Central memory CD8-positive, alpha-beta T cell (primary cell): ENCODE results near the gene RCOR1.

Experiments
- ATAC-seq: fragments of 150-1000 bp; cut with Tn5 transposase; replicated peaks from 2 replicates; pipeline ENCODE4 v1.10.0; 2022; ENCODE audit warnings: mild to moderate bottlenecking, moderate FRiP score, moderate number of reproducible peaks; ENCODE audit not compliant: poor library complexity, severe bottlenecking; ENCODE audit errors: extremely low read depth
- DNase-seq, 2 donors: peaks; one replicate each; pipeline ENCODE4 v3.0.0; 2021; ENCODE audit warnings: low spot score in 2 of 2
- H3K27ac Mint-ChIP-seq: one replicate; pipeline ENCODE4 v1.8.0; 2022; ENCODE audit warnings: low read depth, mild to moderate bottlenecking, moderate library complexity, mixed read lengths
- H3K27me3 Mint-ChIP-seq: one replicate; pipeline ENCODE4 v1.8.0; 2022; ENCODE audit warnings: mixed read lengths
- H3K36me3 Mint-ChIP-seq: one replicate; pipeline ENCODE4 v1.8.0; 2022; ENCODE audit warnings: mild to moderate bottlenecking, moderate library complexity, mixed read lengths; ENCODE audit not compliant: insufficient read depth
- H3K4me1 Mint-ChIP-seq: one replicate; pipeline ENCODE4 v1.8.0; 2022; ENCODE audit warnings: mixed read lengths
- H3K4me3 Mint-ChIP-seq: one replicate; pipeline ENCODE4 v1.8.0; 2022; ENCODE audit warnings: mild to moderate bottlenecking, moderate library complexity, mixed read lengths
- H3K9me3 Mint-ChIP-seq: one replicate; pipeline ENCODE4 v1.8.0; 2022; ENCODE audit warnings: mixed read lengths

Gene RCOR1

GRCh38 chr14:102662636-102663430, 70.4 kb downstream of the RCOR1 start:
- Mint-ChIP-seq H3K27ac (no peak overlapping the region), H3K9me3 (no peaks in the 10 kb centered on the region)

DNA sequence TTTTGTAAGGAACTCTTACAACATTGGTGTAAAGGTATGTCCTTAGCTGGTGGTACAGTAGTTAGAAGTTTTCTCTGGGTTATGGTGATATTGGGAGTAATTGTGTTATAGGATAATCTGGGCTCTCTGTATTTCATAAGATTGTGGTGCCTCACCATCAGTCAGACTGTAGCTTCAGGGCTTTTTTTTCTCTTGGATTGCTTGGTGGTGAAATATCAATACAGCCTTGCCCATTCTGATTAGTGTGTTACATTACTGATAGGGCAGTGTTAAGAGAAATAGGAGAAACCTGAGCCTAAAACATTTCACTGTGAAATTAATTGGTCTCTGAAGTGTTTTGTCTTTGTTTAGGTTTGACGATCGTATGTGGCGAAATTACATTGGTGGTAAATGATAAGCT, 71.0 kb downstream of the RCOR1 start:
- H3K4me1 Mint-ChIP-seq = peaks cover 23% of the 10 kb centered on the region
- no peak overlapping the region for H3K27ac Mint-ChIP-seq
- no peaks in the 10 kb centered on the region for H3K27me3 Mint-ChIP-seq
- no peak for ATAC-seq
- H3K9me3 Mint-ChIP-seq = no peaks in the 10 kb centered on the region
- H3K4me3 Mint-ChIP-seq = no peak overlapping the region
- peaks cover 7% of the 10 kb centered on the region for H3K36me3 Mint-ChIP-seq
- no peak for DNase-seq

More at GRCh38 chr14:102662636-102663430, 70.4 kb downstream of the RCOR1 start:
- peaks cover 2% of the 10 kb centered on the region for H3K36me3 Mint-ChIP-seq
- no peaks in the 10 kb centered on the region for H3K27me3 Mint-ChIP-seq
- ATAC-seq (no peak), DNase-seq (no peak)
- peaks cover 23% of the 10 kb centered on the region for H3K4me1 Mint-ChIP-seq
- no peak overlapping the region for H3K4me3 Mint-ChIP-seq

DNA sequence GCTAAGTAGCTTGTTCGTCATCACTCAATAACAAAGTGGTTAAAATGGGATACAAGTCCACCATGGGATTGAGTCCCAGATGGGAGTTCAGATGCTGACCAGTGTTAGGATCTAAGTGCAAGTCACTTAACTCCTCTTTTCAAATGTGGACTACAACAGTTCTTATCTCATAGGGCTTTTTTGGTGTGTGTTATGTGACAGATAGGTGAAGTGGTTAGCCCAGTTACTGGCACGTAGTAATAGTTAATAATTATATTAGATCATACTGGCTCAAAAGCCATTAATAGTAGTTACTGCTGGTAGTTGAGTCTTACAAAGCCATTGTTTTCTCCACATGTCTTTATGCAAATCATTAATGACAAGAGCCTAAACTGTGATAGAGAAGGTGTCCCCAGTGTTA, 73.2 kb downstream of the RCOR1 start:
- H3K4me1 Mint-ChIP-seq = peaks cover 22% of the 10 kb centered on the region
- ATAC-seq (no peak), DNase-seq (no peak)
- no peak overlapping the region for H3K4me3 Mint-ChIP-seq
- H3K9me3 Mint-ChIP-seq = no peaks in the 10 kb centered on the region
- no peaks in the 10 kb centered on the region for H3K27me3 Mint-ChIP-seq
- H3K27ac Mint-ChIP-seq = no peak overlapping the region
- peaks cover 8% of the 10 kb centered on the region for H3K36me3 Mint-ChIP-seq

DNA sequence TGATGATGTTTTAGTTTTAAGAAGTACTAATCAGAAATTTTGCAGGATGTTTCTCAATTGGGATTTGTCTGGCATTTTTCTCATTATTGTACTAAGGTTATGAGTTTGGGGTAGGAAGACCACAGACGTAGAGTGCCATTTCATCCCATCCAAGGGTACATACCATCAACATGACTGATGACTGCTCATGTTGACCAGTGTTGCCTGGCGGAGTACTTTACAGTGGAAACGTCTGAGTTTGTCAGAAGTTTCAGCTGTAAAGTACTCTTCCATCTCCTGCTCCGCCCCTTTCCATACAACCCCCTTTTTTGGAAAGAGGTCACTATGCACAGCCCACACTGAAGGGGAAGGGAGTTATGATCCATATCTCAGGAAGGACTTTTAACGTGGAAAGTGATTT, 74.2 kb downstream of the RCOR1 start:
- peaks cover 8% of the 10 kb centered on the region for H3K36me3 Mint-ChIP-seq
- no peak overlapping the region for H3K4me3 Mint-ChIP-seq
- DNase-seq (no peak), ATAC-seq (no peak)
- H3K27me3 Mint-ChIP-seq = no peaks in the 10 kb centered on the region
- peaks cover 22% of the 10 kb centered on the region for H3K4me1 Mint-ChIP-seq
- H3K27ac Mint-ChIP-seq = no peak overlapping the region
- no peaks in the 10 kb centered on the region for H3K9me3 Mint-ChIP-seq

GRCh38 chr14:102667703-102668102, 75.3 kb downstream of the RCOR1 start:
- Mint-ChIP-seq H3K36me3 (peaks cover 6% of the 10 kb centered on the region), H3K27me3 (no peaks in the 10 kb centered on the region), H3K4me1 (peaks cover 16% of the 10 kb centered on the region), H3K27ac (no peak overlapping the region), H3K4me3 (no peak overlapping the region), H3K9me3 (no peaks in the 10 kb centered on the region)
- ATAC-seq = no peak
- DNase-seq = no peak

DNA sequence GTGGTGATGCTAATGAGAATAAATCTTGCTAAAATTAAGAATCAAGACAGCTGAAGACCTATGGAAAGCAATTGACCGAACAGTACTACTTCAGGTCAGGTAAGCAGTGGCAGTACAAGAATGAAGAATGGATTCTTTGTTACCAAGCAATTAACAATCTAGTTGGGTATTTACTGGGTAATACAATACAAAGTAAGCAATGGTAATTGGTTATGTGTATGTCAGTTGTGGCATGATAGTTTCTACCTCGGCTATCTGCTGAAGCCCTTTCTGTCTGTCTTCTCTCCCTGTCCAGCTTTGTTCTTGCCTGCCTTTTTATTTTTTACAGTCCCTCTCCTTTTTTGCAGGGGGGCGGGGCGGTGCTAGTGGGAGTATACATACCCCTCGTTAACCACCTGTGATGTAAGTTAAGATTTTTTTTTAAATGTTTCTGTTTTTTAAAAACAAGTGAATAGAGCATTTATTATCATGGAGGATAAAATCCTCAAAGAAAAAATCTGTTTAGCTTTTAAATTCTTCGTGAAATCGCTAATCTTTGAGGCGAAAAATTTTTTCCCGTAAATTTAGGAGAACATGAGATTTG, 75.9 kb downstream of the RCOR1 start:
- no peaks in the 10 kb centered on the region for H3K9me3 Mint-ChIP-seq
- H3K4me1 Mint-ChIP-seq = peaks cover 10% of the 10 kb centered on the region
- H3K27me3 Mint-ChIP-seq = no peaks in the 10 kb centered on the region
- H3K36me3 Mint-ChIP-seq = peaks cover 6% of the 10 kb centered on the region
- no peak for ATAC-seq
- H3K4me3 Mint-ChIP-seq = no peak overlapping the region
- DNase-seq = no peak
- H3K27ac Mint-ChIP-seq = no peak overlapping the region

- no peaks in the 10 kb centered on the region for H3K9me3 Mint-ChIP-seq
- no peaks in the 10 kb centered on the region for H3K27me3 Mint-ChIP-seq
- no peak overlapping the region for H3K4me3 Mint-ChIP-seq
- no peak overlapping the region for H3K27ac Mint-ChIP-seq
- no peak for ATAC-seq
- H3K36me3 Mint-ChIP-seq = peaks cover 6% of the 10 kb centered on the region
- DNase-seq = no peak
- H3K4me1 Mint-ChIP-seq = peaks cover 5% of the 10 kb centered on the region
Observed at GRCh38 chr14:102671410-102671809, 79.0 kb downstream of the RCOR1 start.

GRCh38 chr14:102672410-102672960, 80.0 kb downstream of the RCOR1 start:
- peaks cover 5% of the 10 kb centered on the region for H3K4me1 Mint-ChIP-seq

DNA sequence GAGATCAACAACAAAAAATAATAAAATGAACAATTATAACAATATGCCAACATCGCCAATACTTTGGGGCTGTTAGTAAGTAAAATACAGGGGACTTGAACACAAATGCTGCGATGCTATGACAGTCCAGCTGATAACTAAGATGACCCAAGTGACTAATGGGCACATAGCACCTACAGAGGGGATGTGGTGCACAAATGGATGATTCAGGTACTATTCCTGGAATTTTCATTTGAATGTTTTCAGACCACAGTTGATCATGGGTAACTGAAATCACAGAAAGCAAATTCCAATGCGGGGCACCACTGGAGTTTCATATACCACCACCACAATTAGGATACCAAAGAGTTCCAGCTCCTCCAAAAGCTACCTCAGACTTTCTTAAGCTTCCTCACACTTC, 82.9 kb downstream of the RCOR1 start:
- no peaks in the 10 kb centered on the region for H3K27me3 Mint-ChIP-seq
- no peaks in the 10 kb centered on the region for H3K36me3 Mint-ChIP-seq
- no peak overlapping the region for H3K27ac Mint-ChIP-seq
- no peak for DNase-seq
- H3K4me1 Mint-ChIP-seq = peaks cover under 1% of the 10 kb centered on the region
- no peaks in the 10 kb centered on the region for H3K9me3 Mint-ChIP-seq
- no peak for ATAC-seq
- no peak overlapping the region for H3K4me3 Mint-ChIP-seq

More at GRCh38 chr14:102672410-102672960, 80.0 kb downstream of the RCOR1 start:
- Mint-ChIP-seq H3K36me3 (peaks cover 6% of the 10 kb centered on the region), H3K4me3 (no peak overlapping the region), H3K9me3 (no peaks in the 10 kb centered on the region), H3K27ac (no peak overlapping the region), H3K27me3 (no peaks in the 10 kb centered on the region)
- DNase-seq (no peak), ATAC-seq (no peak)

DNA sequence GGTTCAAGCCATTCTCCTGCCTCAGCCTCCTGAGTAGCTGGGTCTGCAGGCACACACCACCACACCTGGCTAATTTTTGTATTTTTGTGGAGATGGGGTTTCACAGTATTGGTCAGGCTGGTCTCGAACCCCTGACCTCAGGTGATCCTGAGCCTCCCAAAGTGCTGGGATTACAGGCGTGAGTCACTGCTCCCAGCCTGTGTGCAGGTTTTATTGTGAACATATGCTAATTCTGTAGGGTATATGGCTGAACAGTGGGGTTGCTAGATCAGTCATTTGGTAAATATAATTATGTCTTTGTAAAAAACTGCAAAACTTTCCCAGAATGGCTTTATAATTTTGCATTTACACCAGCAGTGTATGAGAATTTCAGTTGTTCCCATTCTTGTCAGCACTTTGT, 85.9 kb downstream of the RCOR1 start:
- Mint-ChIP-seq H3K9me3 (no peaks in the 10 kb centered on the region), H3K4me3 (no peak overlapping the region), H3K36me3 (peaks cover 5% of the 10 kb centered on the region), H3K27me3 (no peaks in the 10 kb centered on the region), H3K4me1 (peaks cover 7% of the 10 kb centered on the region), H3K27ac (no peak overlapping the region)
- DNase-seq (no peak), ATAC-seq (no peak)

GRCh38 chr14:102683399-102684297, 91.2 kb downstream of the RCOR1 start:
- Mint-ChIP-seq H3K4me3 (no peak overlapping the region), H3K36me3 (peaks cover 7% of the 10 kb centered on the region), H3K27ac (no peak overlapping the region)

GRCh38 chr14:102684298-102684663, 91.8 kb downstream of the RCOR1 start:
- DNase-seq (no peak), ATAC-seq (no peak)
- Mint-ChIP-seq H3K27me3 (no peaks in the 10 kb centered on the region), H3K27ac (no peak overlapping the region), H3K4me3 (no peak overlapping the region), H3K4me1 (peaks cover 22% of the 10 kb centered on the region), H3K36me3 (peaks cover 7% of the 10 kb centered on the region), H3K9me3 (no peaks in the 10 kb centered on the region)

More at GRCh38 chr14:102683399-102684297, 91.2 kb downstream of the RCOR1 start:
- ATAC-seq (no peak), DNase-seq (no peak)
- Mint-ChIP-seq H3K27me3 (no peaks in the 10 kb centered on the region), H3K4me1 (peaks cover 18% of the 10 kb centered on the region), H3K9me3 (no peaks in the 10 kb centered on the region)
